H1 (cell line): ENCODE measurements around the gene OR51I2. TPM values are rescaled to one million over a fixed set of nuclear protein-coding genes. Genes with fewer than 3 reads are reported as not detected.
A peak's percentile ranks its signal among the peaks of the same experiment; 100 is the strongest.

Source experiments
- CBX5 ChIP-seq: fragments of 300-800, 300-1000 bp; sonication (generic); IDR thresholded peaks from 2 replicates; pipeline ENCODE4 v1.7.1; 2016; ENCODE audit warnings: antibody characterized with exemption, low read length, low read depth
- CEBPB ChIP-seq: IDR thresholded peaks from 2 replicates; pipeline ENCODE4 v1.6.1; 2012; ENCODE audit warnings: low read depth, low read length
- CHD7 ChIP-seq: fragments of 300-600 bp; sonication (generic); IDR thresholded peaks from 2 replicates; pipeline ENCODE4 v1.7.1; 2012; ENCODE audit warnings: low read length, moderate library complexity, mild to moderate bottlenecking, inconsistent platforms; ENCODE audit not compliant: insufficient replicate concordance
- E2F6 ChIP-seq: IDR thresholded peaks from 2 replicates; pipeline ENCODE4 v1.6.1; 2012; ENCODE audit warnings: inconsistent platforms
- JUND ChIP-seq: IDR thresholded peaks from 2 replicates; pipeline ENCODE4 v1.6.1; 2011; ENCODE audit warnings: mild to moderate bottlenecking, improper control_type of control experiment, low read length
- MAFK ChIP-seq: IDR thresholded peaks from 2 replicates; pipeline ENCODE4 v1.6.1; 2012; ENCODE audit warnings: low read depth, mild to moderate bottlenecking, improper control_type of control experiment, low read length
- NRF1 ChIP-seq: IDR thresholded peaks from 2 replicates; pipeline ENCODE4 v1.6.1; 2011; ENCODE audit warnings: mild to moderate bottlenecking, low read depth, low read length, improper control_type of control experiment
- PHF8 ChIP-seq: fragments of 200-600 bp; sonication (generic); conservative IDR thresholded peaks from 2 replicates; pipeline ENCODE4 v1.7.1; 2012; ENCODE audit warnings: low read depth, mild to moderate bottlenecking, inconsistent platforms, low read length, moderate library complexity
- RAD21 ChIP-seq, 2 experiments: IDR thresholded peaks in 1 of 2; conservative IDR thresholded peaks in 1 of 2; 2 replicates each; pipeline ENCODE4 v1.6.1; 2011; ENCODE audit warnings: low read depth in 2 of 2, low read length in 2 of 2, improper control_type of control experiment in 1 of 2, inconsistent platforms in 1 of 2, mild to moderate bottlenecking in 1 of 2, moderate library complexity in 1 of 2
- TCF12 ChIP-seq: IDR thresholded peaks from 2 replicates; pipeline ENCODE4 v1.6.1; 2011; ENCODE audit warnings: low read depth, mild to moderate bottlenecking, low read length
- polyA plus RNA-seq, 7 experiments: library from polyadenylated mRNA; depleted of rRNA in 3 of 7; stranded (reverse) in 5 of 7; unstranded in 2 of 7; fragments of >200 nt in 5 of 7; fragments of 200-250 nt in 2 of 7; gene quantifications; 1 replicate in 5 of 7; 2 replicates in 1 of 7; 4 replicates in 1 of 7; pipeline versions ENCODE4 v1.2.1 to v1.2.3, GENCODE V29; 2011 to 2013; ENCODE audit warnings: missing spikeins in 2 of 7, mixed read lengths in 2 of 7
- total RNA-seq: library from RNA; stranded (reverse); fragmentation: NEBNext Ultra II Directional; extraction: Animal tissue kit (Norgen Biotek cat#: 25700); gene quantifications from 2 replicates; pipeline ENCODE4 v1.2.1, GENCODE V29; 2021

OR51I2 gene
- total and polyA plus RNA-seq, 2 of the 8 experiments (the other 6 are each of a cell fraction or from before 2014, with no cell fraction given) = not detected

- TF ChIP-seq CHD7 (no peak), MAFK (no peak), PHF8 (no peak), RAD21 (IDR thresholded peaks at IDR 0.05 in 1 of 2, conservative IDR thresholded peaks at IDR 0.05 in 1 of 2; ENCODE audit: low read depth in 2 of 2, low read length in 2 of 2) (peak; percentile 30 to 36), TCF12 (no peak), JUND (no peak), NRF1 (no peak), CEBPB (no peak), CBX5 (no peak), E2F6 (no peak)
Observed at GRCh38 chr11:5420993-5421392, 28.1 kb upstream of the OR51I2 start (continued).
